IMR-90 (cell line): ENCODE data around the gene PCSK6. TPM values are rescaled to one million over a fixed set of nuclear protein-coding genes. Genes with fewer than 3 reads are reported as not detected.

Experiments used
- ATAC-seq: fragments of 200-7000 bp; cut with Tn5 transposase; 2 replicates; pipeline ENCODE4 v1.9.1; 2020; ENCODE audit warnings: low read depth, mild to moderate bottlenecking, moderate library complexity
- BruUV-seq: library from RNA; stranded (reverse); fragments of 400-500 nt; replicated peaks from 2 replicates; lab custom pipeline; 2021; lab: Mats Ljungman, UMichigan
- CTCF ChIA-PET: fragments of 300-600 bp; formaldehyde crosslinking; extraction: SDS; loops from one replicate; lab custom pipeline; 2021; ENCODE audit warnings: antibody characterized with exemption; lab: Yijun Ruan, JAX
- POLR2A ChIA-PET: fragments of 300-600 bp; sonication (Branson Sonifier 250); formaldehyde crosslinking; loops from one replicate; lab custom pipeline; 2022; ENCODE audit warnings: antibody characterized with exemption; ENCODE audit not compliant: unreplicated experiment; lab: Charles Lee
- DNase-seq: peaks from one replicate; pipeline ENCODE4 v3.0.0; 2013
- H2AFZ ChIP-seq: replicated peaks from 2 replicates; pipeline ENCODE3; 2013; ENCODE audit warnings: low read length, mild to moderate bottlenecking; ENCODE audit not compliant: poor library complexity
- H2AK5ac ChIP-seq: 2 replicates; pipeline ENCODE4 v1.6.1; 2013; ENCODE audit warnings: low read depth, low read length, inconsistent platforms
- H2AK9ac ChIP-seq: replicated peaks from 2 replicates; pipeline ENCODE3; 2013; ENCODE audit warnings: mild to moderate bottlenecking, low read depth, low read length, moderate library complexity; ENCODE audit not compliant: poor library complexity
- H2BK120ac ChIP-seq: 2 replicates; pipeline ENCODE4 v1.6.1; 2013; ENCODE audit warnings: low read depth, low read length, inconsistent platforms
- H2BK15ac ChIP-seq: 3 replicates; pipeline ENCODE4 v1.6.1; 2013; ENCODE audit warnings: low read depth, low read length, inconsistent platforms
- H2BK20ac ChIP-seq: 2 replicates; pipeline ENCODE4 v1.6.1; 2013; ENCODE audit warnings: low read depth, mild to moderate bottlenecking, inconsistent platforms, low read length, moderate library complexity
- H2BK5ac ChIP-seq: 2 replicates; pipeline ENCODE4 v1.6.1; 2013; ENCODE audit warnings: mild to moderate bottlenecking, low read depth, low read length, inconsistent platforms; ENCODE audit not compliant: poor library complexity, severe bottlenecking
- H3K14ac ChIP-seq: replicated peaks from 2 replicates; pipeline ENCODE4 v1.6.1; 2013; ENCODE audit warnings: low read depth, low read length, inconsistent platforms
- H3K18ac ChIP-seq: 2 replicates; pipeline ENCODE4 v1.6.1; 2013; ENCODE audit warnings: low read depth, low read length, control low read depth
- H3K23ac ChIP-seq: 2 replicates; pipeline ENCODE4 v1.6.1; 2013; ENCODE audit warnings: low read depth, low read length, inconsistent platforms
- H3K27ac ChIP-seq: 2 replicates; pipeline ENCODE4 v1.5.1; 2013; ENCODE audit warnings: mild to moderate bottlenecking, control low read depth, low read length; ENCODE audit not compliant: insufficient read depth
- H3K27me3 ChIP-seq: 2 replicates; pipeline ENCODE4 v1.6.1; 2013; ENCODE audit warnings: low read length; ENCODE audit not compliant: control insufficient read depth, insufficient read depth
- H3K36me3 ChIP-seq: 2 replicates; pipeline ENCODE4 v1.6.1; 2013; ENCODE audit warnings: low read length, mixed read lengths; ENCODE audit not compliant: control insufficient read depth, insufficient read depth
- H3K4ac ChIP-seq: 2 replicates; pipeline ENCODE4 v1.6.1; 2013; ENCODE audit warnings: low read depth, low read length, inconsistent platforms
- H3K4me1 ChIP-seq: 2 replicates; pipeline ENCODE4 v1.6.1; 2013; ENCODE audit warnings: low read length, mixed read lengths; ENCODE audit not compliant: control insufficient read depth, insufficient read depth
- H3K4me2 ChIP-seq: 2 replicates; pipeline ENCODE4 v1.6.1; 2013; ENCODE audit warnings: low read depth, mild to moderate bottlenecking, control low read depth, low read length, moderate library complexity
- H3K4me3 ChIP-seq: 2 replicates; pipeline ENCODE4 v1.5.1; 2013; ENCODE audit warnings: low read depth, mild to moderate bottlenecking, control low read depth, low read length, moderate library complexity; ENCODE audit not compliant: insufficient read depth
- H3K56ac ChIP-seq: 2 replicates; pipeline ENCODE4 v1.6.1; 2013; ENCODE audit warnings: low read length, inconsistent platforms; ENCODE audit not compliant: insufficient read depth; ENCODE audit errors: extremely low read depth
- H3K79me1 ChIP-seq, 2 experiments: 2 replicates each; pipeline ENCODE4 v1.6.1; 2013; ENCODE audit warnings: low read length in 2 of 2, inconsistent platforms in 1 of 2, low read depth in 1 of 2
- H3K9ac ChIP-seq: 2 replicates; pipeline ENCODE4 v1.6.1; 2013; ENCODE audit warnings: low read depth, low read length, control low read depth
- H3K9me1 ChIP-seq: 2 replicates; pipeline ENCODE4 v1.6.1; 2013; ENCODE audit warnings: low read length, inconsistent platforms; ENCODE audit not compliant: insufficient read depth
- H3K9me3 ChIP-seq: 2 replicates; pipeline ENCODE4 v1.6.1; 2013; ENCODE audit warnings: low read length; ENCODE audit not compliant: control insufficient read depth, insufficient read depth
- H4K20me1 ChIP-seq: 2 replicates; pipeline ENCODE4 v1.6.1; 2013; ENCODE audit warnings: low read length, inconsistent platforms; ENCODE audit not compliant: insufficient read depth
- H4K5ac ChIP-seq: 2 replicates; pipeline ENCODE4 v1.6.1; 2013; ENCODE audit warnings: mild to moderate bottlenecking, low read depth, low read length, control low read depth
- H4K8ac ChIP-seq, 2 experiments: 2 replicates each; pipeline ENCODE4 v1.6.1; 2013; ENCODE audit warnings: low read depth in 2 of 2, low read length in 2 of 2, control low read depth in 1 of 2, inconsistent platforms in 1 of 2
- H4K91ac ChIP-seq: 2 replicates; pipeline ENCODE4 v1.6.1; 2013; ENCODE audit warnings: low read depth, low read length, inconsistent platforms; ENCODE audit not compliant: insufficient read depth
- CTCF ChIP-seq: conservative IDR thresholded peaks from 2 replicates; pipeline ENCODE4 v1.5.1; 2012; ENCODE audit warnings: mild to moderate bottlenecking, low read depth, low read length, improper control_type of control experiment
- FOS ChIP-seq: fragments of 150-350 bp; IDR thresholded peaks from 2 replicates; pipeline ENCODE4 v1.6.1; 2016; ENCODE audit warnings: low read depth, low read length
- MXI1 ChIP-seq: IDR thresholded peaks from 2 replicates; pipeline ENCODE4 v1.6.1; 2012; ENCODE audit warnings: low read depth, mild to moderate bottlenecking, low read length, moderate library complexity, borderline replicate concordance
- RCOR1 ChIP-seq: IDR thresholded peaks from 2 replicates; pipeline ENCODE4 v1.6.1; 2012; ENCODE audit warnings: mild to moderate bottlenecking, low read length, improper control_type of control experiment; ENCODE audit not compliant: insufficient replicate concordance
- RFX5 ChIP-seq: IDR thresholded peaks from 2 replicates; pipeline ENCODE4 v1.8.0; 2012; ENCODE audit warnings: low read depth, mild to moderate bottlenecking, low read length, moderate library complexity
- WGBS, 2 experiments: methylation state at CpG; one replicate each; pipeline versions ENCODE4 v1.1.5 to v1.1.7; 2013; ENCODE audit warnings: missing lambda C conversion rate in 2 of 2; ENCODE audit not compliant: insufficient read length in 1 of 2; ENCODE audit errors: extremely low coverage in 2 of 2; 5-methylcytosine and 5-hydroxymethylcytosine counted together
- dilution Hi-C: fragments of 300-500 bp; cut with HindIII; formaldehyde crosslinking; loops from one replicate; pipeline ENCODE4 v1.14.3; 2018; ENCODE audit warnings: low sequenced_read_pairs; ENCODE audit not compliant: unreplicated experiment
- in situ Hi-C: fragments of 300-500 bp; cut with MboI; formaldehyde crosslinking; loops from 3 replicates; pipeline ENCODE4 v1.14.3; 2019; ENCODE audit warnings: low sequenced_read_pairs, inconsistent platforms, mixed read lengths
- intact Hi-C: fragments of 100-400 bp; cut with micrococcal nuclease; formaldehyde crosslinking; loops from 2 replicates; pipeline ENCODE4 v1.10.0; 2022
- polyA plus RNA-seq, 3 experiments: library from polyadenylated mRNA; depleted of rRNA; stranded (reverse); fragments of >200 nt; gene quantifications; 2 replicates each; pipeline ENCODE4 v1.2.3, GENCODE V29; 2012; ENCODE audit warnings: low replicate concordance in 1 of 3
- total RNA-seq: library from RNA; depleted of rRNA; stranded (reverse); fragments of >200 nt; gene quantifications from 2 replicates; pipeline ENCODE4 v1.2.3, GENCODE V29; 2012

The PCSK6 gene
- total and polyA plus RNA-seq, 2 of the 4 experiments (the other 2 are of a cell fraction): not detected

GRCh38 chr15:101283931-101284330 is 205.6 kb downstream of the PCSK6 start:
- H3K79me1 ChIP-seq: peaks cover 26 to 29% of the 10 kb centered on the region in 2 experiments
- H3K4me3 ChIP-seq: no peak overlapping the region
- H2BK20ac ChIP-seq: no peak overlapping the region
- no peaks in the 10 kb centered on the region for H3K9me3 ChIP-seq
- no peak for DNase-seq
- dilution Hi-C loops: no loop called here
- H2AK9ac ChIP-seq: no peak overlapping the region
- intact Hi-C loops: no loop called here
- H4K91ac ChIP-seq: no peak overlapping the region
- H3K27ac ChIP-seq: no peak overlapping the region
- no peaks in the 10 kb centered on the region for H3K4me1 ChIP-seq
- no peak for TF ChIP-seq CTCF
- no peak for TF ChIP-seq MXI1
- no peak for TF ChIP-seq FOS
- TF ChIP-seq RFX5: no peak
- TF ChIP-seq RCOR1: no peak
- H4K5ac ChIP-seq: no peak overlapping the region
- no peak overlapping the region for H2BK15ac ChIP-seq
- no peak overlapping the region for H4K8ac ChIP-seq
- peaks cover 54% of the 10 kb centered on the region for H3K36me3 ChIP-seq
- H2AFZ ChIP-seq: no peak overlapping the region
- in situ Hi-C loops: no loop called here
- BruUV-seq: no TSS peak
- H3K9me1 ChIP-seq: no peaks in the 10 kb centered on the region
- ChIA-PET CTCF (no interaction called here), POLR2A (no interaction called here)
- no peak overlapping the region for H3K14ac ChIP-seq
- no peak overlapping the region for H3K4me2 ChIP-seq
- peaks cover 12% of the 10 kb centered on the region for H4K20me1 ChIP-seq
- no peak overlapping the region for H3K18ac ChIP-seq
- 90% methylated on average over 4 of the region's 6 CpGs; no CpG with 5 or more reads in 1 of the 2 experiments for WGBS, 2 experiments
- H3K9ac ChIP-seq: no peak overlapping the region
- H2BK5ac ChIP-seq: no peak overlapping the region
- no peak overlapping the region for H3K4ac ChIP-seq
- H2BK120ac ChIP-seq: no peak overlapping the region
- no peaks in the 10 kb centered on the region for H3K27me3 ChIP-seq
- no peak overlapping the region for H2AK5ac ChIP-seq
- no peak overlapping the region for H3K23ac ChIP-seq
- ATAC-seq: no peak
- H3K56ac ChIP-seq: no peak overlapping the region
